Vagina (tissue), 2 donors: ENCODE measurements around the gene NPLOC4.

Experiments
- POLR2A ChIP-seq, 2 donors: fragments of 450-650 bp; IDR thresholded peaks; one replicate each; pipeline ENCODE4 v1.6.1; 2017; ENCODE audit warnings: antibody characterized with exemption in 2 of 2, mild to moderate bottlenecking in 2 of 2, moderate library complexity in 2 of 2
- POLR2AphosphoS5 ChIP-seq, 2 donors: sonication (generic); formaldehyde crosslinking; IDR thresholded peaks; one replicate each; pipeline ENCODE4 v1.9.0; 2017; ENCODE audit warnings: antibody characterized with exemption in 2 of 2, mild to moderate bottlenecking in 2 of 2, low read depth in 1 of 2; ENCODE audit not compliant: insufficient read depth in 1 of 2
- TF ChIP-seq, protein P1 (sequence below), 3 experiments: fragments of 450-650 bp in 2 of 3; fragments of 200-600 bp in 1 of 3; sonication (generic) in 1 of 3; IDR thresholded peaks; one replicate each; pipeline ENCODE4 v1.5.1; 2017 to 2019; ENCODE audit warnings: antibody characterized with exemption in 3 of 3, mild to moderate bottlenecking in 2 of 3, moderate library complexity in 2 of 3

DNA sequence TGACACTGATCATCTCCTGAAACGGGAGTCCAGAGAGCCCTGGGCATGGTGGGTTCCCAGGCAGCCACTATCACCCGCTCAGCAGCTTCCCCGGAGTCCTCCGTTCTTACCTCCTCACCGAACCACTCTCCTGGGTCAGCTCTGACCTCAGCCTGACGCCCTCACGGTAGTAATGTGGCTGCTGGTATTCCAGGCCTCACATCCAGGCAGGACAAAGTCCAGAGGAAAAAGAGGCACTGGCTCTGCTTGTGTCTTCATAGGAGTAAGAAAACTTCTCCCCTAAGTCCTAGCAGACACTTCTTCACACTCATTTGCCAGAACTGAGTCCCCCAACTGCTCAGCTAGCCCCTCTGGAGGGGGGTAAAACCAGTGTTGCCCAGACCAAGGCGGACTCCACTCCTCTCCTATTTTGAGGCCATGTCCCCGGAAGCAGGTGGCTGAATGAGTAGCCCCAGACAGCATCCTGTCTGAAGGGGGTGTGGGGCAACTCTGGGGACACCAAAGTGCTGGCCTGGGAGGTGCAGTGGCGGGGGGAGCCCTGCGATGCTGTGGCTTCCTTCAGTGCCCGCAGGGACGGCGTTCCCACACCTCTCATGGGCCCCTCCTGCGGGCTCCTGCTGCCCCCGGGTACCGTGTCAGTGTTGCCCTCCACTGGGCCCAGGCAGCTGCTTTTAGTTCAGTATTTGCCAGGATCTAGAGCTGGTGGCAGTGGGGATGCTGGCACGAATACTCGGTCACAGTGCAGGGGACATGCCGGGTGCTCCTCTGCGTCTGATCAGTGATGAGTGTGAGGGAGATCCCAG, 103.4 kb downstream of the NPLOC4 start:
- TF ChIP-seq, protein P1, sequence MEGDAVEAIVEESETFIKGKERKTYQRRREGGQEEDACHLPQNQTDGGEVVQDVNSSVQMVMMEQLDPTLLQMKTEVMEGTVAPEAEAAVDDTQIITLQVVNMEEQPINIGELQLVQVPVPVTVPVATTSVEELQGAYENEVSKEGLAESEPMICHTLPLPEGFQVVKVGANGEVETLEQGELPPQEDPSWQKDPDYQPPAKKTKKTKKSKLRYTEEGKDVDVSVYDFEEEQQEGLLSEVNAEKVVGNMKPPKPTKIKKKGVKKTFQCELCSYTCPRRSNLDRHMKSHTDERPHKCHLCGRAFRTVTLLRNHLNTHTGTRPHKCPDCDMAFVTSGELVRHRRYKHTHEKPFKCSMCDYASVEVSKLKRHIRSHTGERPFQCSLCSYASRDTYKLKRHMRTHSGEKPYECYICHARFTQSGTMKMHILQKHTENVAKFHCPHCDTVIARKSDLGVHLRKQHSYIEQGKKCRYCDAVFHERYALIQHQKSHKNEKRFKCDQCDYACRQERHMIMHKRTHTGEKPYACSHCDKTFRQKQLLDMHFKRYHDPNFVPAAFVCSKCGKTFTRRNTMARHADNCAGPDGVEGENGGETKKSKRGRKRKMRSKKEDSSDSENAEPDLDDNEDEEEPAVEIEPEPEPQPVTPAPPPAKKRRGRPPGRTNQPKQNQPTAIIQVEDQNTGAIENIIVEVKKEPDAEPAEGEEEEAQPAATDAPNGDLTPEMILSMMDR (IDR thresholded peaks at IDR 0.05): no peak
- TF ChIP-seq POLR2A (IDR thresholded peaks at IDR 0.05) (no peak), POLR2AphosphoS5 (IDR thresholded peaks at IDR 0.05; ENCODE audit: insufficient read depth in 1 of 2, low read depth in 1 of 2) (no peak)
